Endothelial cell of umbilical vein (primary cell): ENCODE results near the gene PLEKHA4. TPM values are rescaled to one million over a fixed set of nuclear protein-coding genes. Genes with fewer than 3 reads are reported as not detected.
A peak's percentile ranks its signal among the peaks of the same experiment; 100 is the strongest.

Experiments used
- BruUV-seq: library from RNA; stranded (reverse); fragments of 400-500 nt; replicated peaks from 2 replicates; lab custom pipeline; 2021; lab: Mats Ljungman, UMichigan
- CTCF ChIA-PET: fragments of 300-600, 350-600 bp; sonication (Branson Sonifier 250); formaldehyde crosslinking; loops from one replicate; lab custom pipeline; 2021; ENCODE audit warnings: antibody characterized with exemption, inconsistent platforms; lab: Charles Lee
- POLR2A ChIA-PET: fragments of 300-600, 350-600 bp; sonication (Branson Sonifier 250); formaldehyde crosslinking; loops from one replicate; lab custom pipeline; 2021; ENCODE audit warnings: antibody characterized with exemption, inconsistent platforms; lab: Charles Lee
- DNase-seq: peaks from one replicate; pipeline ENCODE4 v3.0.0-alpha.2; 2011; ENCODE audit warnings: low read depth, low spot score
- FAIRE-seq: peaks from 2 replicates; lab custom pipeline; 2011; peaks lifted over from hg19 to GRCh38; lab: Jason Lieb, UNC
- H2AFZ ChIP-seq: 2 replicates; pipeline ENCODE4 v1.6.0; 2012; ENCODE audit warnings: low read depth, low read length, control low read depth, inconsistent platforms
- H3K27ac ChIP-seq: 2 replicates; pipeline ENCODE4 v1.5.1; 2011; ENCODE audit warnings: low read depth, mild to moderate bottlenecking, control low read depth, low read length, moderate library complexity; ENCODE audit not compliant: insufficient read depth
- H3K27me3 ChIP-seq, 2 experiments: 2 replicates each; pipeline versions ENCODE4 v1.6.0 to v1.6.1; 2011; ENCODE audit warnings: low read length in 2 of 2, mixed read lengths in 1 of 2; ENCODE audit not compliant: control insufficient read depth in 2 of 2, insufficient read depth in 2 of 2
- H3K36me3 ChIP-seq, 2 experiments: 2 replicates in 1 of 2; 3 replicates in 1 of 2; pipeline ENCODE4 v1.5.1; 2011; ENCODE audit warnings: low read length in 2 of 2, mild to moderate bottlenecking in 1 of 2, moderate library complexity in 1 of 2; ENCODE audit not compliant: control insufficient read depth in 2 of 2, insufficient read depth in 2 of 2; ENCODE audit errors: extremely low read depth in 1 of 2
- H3K4me1 ChIP-seq: 3 replicates; pipeline ENCODE4 v1.5.1; 2011; ENCODE audit warnings: mild to moderate bottlenecking, low read length; ENCODE audit not compliant: control insufficient read depth, insufficient read depth; ENCODE audit errors: extremely low read depth
- H3K4me2 ChIP-seq: 2 replicates; pipeline ENCODE4 v1.6.1; 2011; ENCODE audit warnings: low read length, control low read depth, mixed read lengths; ENCODE audit not compliant: insufficient read depth
- H3K4me3 ChIP-seq, 3 experiments: fragments of 200-600 bp in 1 of 3; sonication (generic), shearing (Covaris generic) in 1 of 3; replicated peaks in 1 of 3; 2 replicates each; pipeline ENCODE4 v1.5.1; 2011 to 2016; ENCODE audit warnings: control low read depth in 3 of 3, low read length in 3 of 3, mild to moderate bottlenecking in 2 of 3, inconsistent platforms in 1 of 3, low read depth in 1 of 3, moderate library complexity in 1 of 3; ENCODE audit not compliant: insufficient read depth in 1 of 3
- H3K79me2 ChIP-seq: 2 replicates; pipeline ENCODE4 v1.6.0; 2012; ENCODE audit warnings: low read length, inconsistent platforms; ENCODE audit not compliant: control insufficient read depth, insufficient read depth
- H3K9ac ChIP-seq: replicated peaks from 2 replicates; pipeline ENCODE3; 2011; ENCODE audit warnings: low read length, control low read depth; ENCODE audit not compliant: insufficient read depth; ENCODE audit errors: extremely low read depth
- H3K9me1 ChIP-seq: replicated peaks from 3 replicates; pipeline ENCODE4 v1.6.0; 2011; ENCODE audit warnings: mild to moderate bottlenecking, low read length; ENCODE audit not compliant: control insufficient read depth, insufficient read depth; ENCODE audit errors: extremely low read depth
- H3K9me3 ChIP-seq: replicated peaks from 2 replicates; pipeline ENCODE4 v1.5.1; 2012; ENCODE audit warnings: low read length, inconsistent platforms; ENCODE audit not compliant: control insufficient read depth, insufficient read depth
- H4K20me1 ChIP-seq: replicated peaks from 2 replicates; pipeline ENCODE3; 2011; ENCODE audit warnings: mild to moderate bottlenecking, low read length; ENCODE audit not compliant: control insufficient read depth, insufficient read depth; ENCODE audit errors: extremely low read depth
- EZH2 ChIP-seq: IDR thresholded peaks from 2 replicates; pipeline ENCODE4 v1.6.1; 2012; ENCODE audit warnings: borderline replicate concordance, low read depth, mild to moderate bottlenecking, moderate library complexity, low read length, inconsistent platforms; ENCODE audit not compliant: severe bottlenecking
- FOS ChIP-seq: IDR thresholded peaks from 2 replicates; pipeline ENCODE4 v1.6.1; 2011; ENCODE audit warnings: mild to moderate bottlenecking, low read length, moderate library complexity, borderline replicate concordance; ENCODE audit not compliant: insufficient read depth
- GATA2 ChIP-seq: IDR thresholded peaks from 2 replicates; pipeline ENCODE4 v1.7.0; 2011; ENCODE audit warnings: low read depth, mild to moderate bottlenecking, moderate library complexity, mixed read lengths, low read length; ENCODE audit not compliant: insufficient read length, insufficient read depth
- JUN ChIP-seq: IDR thresholded peaks from 2 replicates; pipeline ENCODE4 v1.6.1; 2011; ENCODE audit warnings: borderline replicate concordance, low read depth; ENCODE audit not compliant: insufficient read length, insufficient read depth
- MYC ChIP-seq: IDR thresholded peaks from one replicate; pipeline ENCODE4 v1.6.1; 2011; ENCODE audit warnings: mild to moderate bottlenecking, low read depth, low read length
- POLR2A ChIP-seq: IDR thresholded peaks from 2 replicates; pipeline ENCODE4 v1.6.1; 2012; ENCODE audit warnings: low read depth, mild to moderate bottlenecking, control low read depth, low read length
- POLR2AphosphoS5 ChIP-seq: IDR thresholded peaks from 2 replicates; pipeline ENCODE4 v1.6.1; 2012; ENCODE audit warnings: low read depth, mild to moderate bottlenecking, control low read depth, low read length, moderate library complexity; ENCODE audit not compliant: insufficient read depth
- dilution Hi-C: fragments of 300-500 bp; cut with MboI; formaldehyde crosslinking; loops from one replicate; pipeline ENCODE4 v1.15.0; 2019; ENCODE audit warnings: low sequenced_read_pairs; ENCODE audit not compliant: extremely low pct_ligation_motif_present
- intact Hi-C: fragments of 100-400 bp; cut with micrococcal nuclease; formaldehyde crosslinking; loops from one replicate; pipeline ENCODE4 v1.10.0; 2022
- polyA plus RNA-seq, 4 experiments: library from polyadenylated mRNA; depleted of rRNA in 3 of 4; stranded (reverse) in 3 of 4; unstranded in 1 of 4; fragments of >200 nt; gene quantifications; 2 replicates each; pipeline versions ENCODE4 v1.2.1 to v1.2.3, GENCODE V29; 2011 to 2012; ENCODE audit warnings: missing spikeins in 1 of 4
- total RNA-seq: library from RNA; stranded (reverse); gene quantifications from 2 replicates; pipeline ENCODE4 v1.2.3, GENCODE V29; 2021
- TF ChIP-seq, protein P1 (sequence below), 2 donors: IDR thresholded peaks; 1 replicate in 1 of 2; 2 replicates in 1 of 2; pipeline ENCODE4 v1.5.1; 2011; ENCODE audit warnings: low read length in 2 of 2, mild to moderate bottlenecking in 2 of 2, moderate library complexity in 2 of 2, control low read depth in 1 of 2, inconsistent platforms in 1 of 2, low read depth in 1 of 2; ENCODE audit not compliant: insufficient read depth in 1 of 2; ENCODE audit errors: extremely low read depth in 1 of 2
- TF ChIP-seq, protein P2 (sequence below): IDR thresholded peaks from 2 replicates; pipeline ENCODE4 v1.6.1; 2011; ENCODE audit not compliant: insufficient read depth, insufficient read length

Gene PLEKHA4
- total and polyA plus RNA-seq, 2 donors (not counting 3 experiments of a cell fraction or from before 2014, with no cell fraction given) = 4.5 to 10.1 TPM

- H3K36me3 ChIP-seq = peaks cover 0 to 4% of the 10 kb centered on the region in 2 experiments
- H3K79me2 ChIP-seq = no peaks in the 10 kb centered on the region
- peak overlapping the region; percentile 52 for H3K27ac ChIP-seq
- H3K9me3 ChIP-seq = no peaks in the 10 kb centered on the region
- ChIA-PET POLR2A (interaction anchor here (0.7 to 2.0 kb wide), 2 partner anchors 37 to 40 kb away, joined by 3 to 9 read pairs; partner anchors contain the start of gene PPP1R15A), CTCF (interaction anchor here (0.7 to 2.6 kb wide), 30 partner anchors 9 to 190 kb away, joined by 3 to 108 read pairs (median 4); partner anchors contain the start of genes BCAT2, CA11, DHDH and PPP1R15A)
- no peaks in the 10 kb centered on the region for H3K9me1 ChIP-seq
- peaks cover 5% of the 10 kb centered on the region for H3K4me1 ChIP-seq
- no peak for TF ChIP-seq FOS
- TF ChIP-seq, protein P1, sequence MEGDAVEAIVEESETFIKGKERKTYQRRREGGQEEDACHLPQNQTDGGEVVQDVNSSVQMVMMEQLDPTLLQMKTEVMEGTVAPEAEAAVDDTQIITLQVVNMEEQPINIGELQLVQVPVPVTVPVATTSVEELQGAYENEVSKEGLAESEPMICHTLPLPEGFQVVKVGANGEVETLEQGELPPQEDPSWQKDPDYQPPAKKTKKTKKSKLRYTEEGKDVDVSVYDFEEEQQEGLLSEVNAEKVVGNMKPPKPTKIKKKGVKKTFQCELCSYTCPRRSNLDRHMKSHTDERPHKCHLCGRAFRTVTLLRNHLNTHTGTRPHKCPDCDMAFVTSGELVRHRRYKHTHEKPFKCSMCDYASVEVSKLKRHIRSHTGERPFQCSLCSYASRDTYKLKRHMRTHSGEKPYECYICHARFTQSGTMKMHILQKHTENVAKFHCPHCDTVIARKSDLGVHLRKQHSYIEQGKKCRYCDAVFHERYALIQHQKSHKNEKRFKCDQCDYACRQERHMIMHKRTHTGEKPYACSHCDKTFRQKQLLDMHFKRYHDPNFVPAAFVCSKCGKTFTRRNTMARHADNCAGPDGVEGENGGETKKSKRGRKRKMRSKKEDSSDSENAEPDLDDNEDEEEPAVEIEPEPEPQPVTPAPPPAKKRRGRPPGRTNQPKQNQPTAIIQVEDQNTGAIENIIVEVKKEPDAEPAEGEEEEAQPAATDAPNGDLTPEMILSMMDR (IDR thresholded peaks at IDR 0.05; ENCODE audit: extremely low read depth in 1 of 2, insufficient read depth in 1 of 2, low read depth in 1 of 2, low read length in 2 of 2) = peak; percentile 88 to 92
- FAIRE-seq = peak; percentile 90
- H3K27me3 ChIP-seq = no peaks in the 10 kb centered on the region
- H3K9ac ChIP-seq = peak overlapping the region; percentile 55
- dilution Hi-C loops (no loop called here), intact Hi-C loops (loop anchor here (1.0 to 5.0 kb wide), 7 partner anchors 24 to 189 kb away; partner anchors contain the start of genes BCAT2, CA11 and FTL)
- H3K4me3 ChIP-seq = peak overlapping the region; percentile 38 to 61 (median 57)
- H3K4me2 ChIP-seq = peak overlapping the region; percentile 91
- H4K20me1 ChIP-seq = no peaks in the 10 kb centered on the region
- BruUV-seq = TSS peak; percentile 23
- peak; percentile 87 for DNase-seq
- H2AFZ ChIP-seq = peak overlapping the region; percentile 89
Observed at GRCh38 chr19:48835734-48836088, 32.7 kb downstream of the PLEKHA4 start.

DNA sequence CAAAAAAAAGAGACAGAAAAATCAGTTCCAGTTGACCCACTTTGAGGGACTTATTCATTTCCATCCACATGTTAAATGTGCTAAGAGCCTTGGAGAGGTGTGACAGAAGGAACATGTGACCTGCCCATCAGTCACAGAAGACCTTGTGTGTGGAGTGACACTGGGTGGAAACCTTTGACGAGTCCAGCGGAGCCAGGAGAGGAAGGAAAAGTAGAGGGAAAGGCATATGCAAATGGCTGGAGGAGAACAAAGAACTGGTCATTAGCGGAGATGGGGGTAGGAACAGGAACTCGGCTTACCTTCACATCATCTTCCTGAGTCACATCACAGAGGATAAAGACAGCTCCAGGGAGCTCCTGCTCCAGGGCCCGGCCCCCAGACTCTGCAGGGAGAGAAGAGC is 34.4 kb downstream of the PLEKHA4 start:
- BruUV-seq = no TSS peak
- dilution Hi-C loops (no loop called here), intact Hi-C loops (no loop called here)
- DNase-seq = no peak
- Histone ChIP-seq H3K4me1 (peaks cover 5% of the 10 kb centered on the region), H4K20me1 (no peaks in the 10 kb centered on the region), H3K27ac (no peak overlapping the region), H3K9me3 (no peaks in the 10 kb centered on the region), H3K4me3 (no peak overlapping the region), H3K36me3 (peaks cover 0 to 4% of the 10 kb centered on the region in 2 experiments), H3K9me1 (no peaks in the 10 kb centered on the region), H3K79me2 (no peaks in the 10 kb centered on the region), H3K27me3 (no peaks in the 10 kb centered on the region), H3K4me2 (no peak overlapping the region), H3K9ac (no peak overlapping the region), H2AFZ (no peak overlapping the region)
- TF ChIP-seq GATA2 (no peak), POLR2AphosphoS5 (no peak), EZH2 (no peak), POLR2A (no peak), FOS (no peak), MYC (no peak), JUN (no peak)
- TF ChIP-seq, protein P1 (IDR thresholded peaks at IDR 0.05; ENCODE audit: extremely low read depth in 1 of 2, insufficient read depth in 1 of 2, low read depth in 1 of 2, low read length in 2 of 2) = no peak
- TF ChIP-seq, protein P2, sequence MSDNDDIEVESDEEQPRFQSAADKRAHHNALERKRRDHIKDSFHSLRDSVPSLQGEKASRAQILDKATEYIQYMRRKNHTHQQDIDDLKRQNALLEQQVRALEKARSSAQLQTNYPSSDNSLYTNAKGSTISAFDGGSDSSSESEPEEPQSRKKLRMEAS = no peak
- POLR2A ChIA-PET = no interaction called here
- CTCF ChIA-PET = no interaction called here
- FAIRE-seq = no peak
